ENCODE data around the gene MED15.

The MED15 gene

DNA sequence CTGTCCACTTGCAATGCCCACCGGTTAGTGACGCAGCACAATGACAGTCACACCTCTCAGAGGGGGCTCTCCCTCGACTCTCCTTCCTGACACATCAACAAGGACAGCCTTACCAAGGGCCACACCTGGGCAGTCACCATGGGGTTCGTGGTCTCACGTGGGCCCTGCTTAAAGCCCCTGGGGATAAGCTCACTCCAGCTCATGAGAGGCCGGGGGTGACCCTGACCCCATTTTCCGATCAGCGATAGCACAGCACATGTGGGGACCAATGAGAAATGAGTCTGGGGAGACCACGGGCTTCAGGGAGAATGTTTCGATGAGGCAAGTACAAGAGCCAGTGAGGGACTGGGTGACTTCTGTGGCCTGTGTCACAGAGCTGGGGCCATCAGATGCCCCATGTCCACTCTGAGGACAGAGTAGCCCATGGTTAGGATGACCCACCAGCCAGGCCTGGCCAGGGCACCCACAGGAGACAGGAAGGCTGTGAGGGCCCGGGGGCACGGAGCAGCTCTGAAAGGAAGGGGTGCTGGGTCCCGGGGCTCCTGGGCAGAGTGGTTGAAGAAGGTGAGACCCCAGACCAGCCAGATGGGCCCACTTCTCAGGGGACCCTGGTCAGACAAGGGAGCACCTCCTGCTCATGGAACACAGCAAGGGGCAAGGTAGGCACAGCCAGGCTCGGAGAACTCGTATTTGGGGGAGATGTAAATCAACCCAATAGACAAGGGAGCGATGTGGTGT lies 128.8 kb downstream of the MED15 start:
- H3K27ac Mint-ChIP-seq (ENCODE audit: low read depth): no peak overlapping the region
- H3K4me3 Mint-ChIP-seq: no peak overlapping the region
- no peak for ATAC-seq (replicated peaks; ENCODE audit: extremely low read depth, poor library complexity, severe bottlenecking)

DNA sequence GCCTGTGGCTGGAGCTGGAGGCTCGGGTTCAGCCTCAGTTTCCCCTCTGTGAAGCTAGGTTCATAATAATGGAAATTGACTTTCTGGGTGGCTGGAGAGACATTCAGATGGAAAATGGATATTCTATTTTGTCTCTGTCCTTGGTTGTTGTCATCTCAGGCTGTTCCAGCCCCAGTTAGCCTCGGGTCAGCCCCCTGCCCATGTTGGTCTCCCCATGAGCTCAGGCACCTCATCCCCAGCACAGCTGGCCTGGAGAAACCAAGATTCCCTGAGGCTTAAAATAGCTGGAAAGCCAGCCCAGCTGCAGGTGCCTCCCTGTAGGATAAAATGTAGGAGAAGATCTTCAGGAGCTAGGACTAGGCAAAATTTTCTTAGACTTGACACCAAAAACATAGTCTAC lies 129.5 kb downstream of the MED15 start:
- Mint-ChIP-seq H3K4me1 (no peaks in the 10 kb centered on the region), H3K4me3 (no peak overlapping the region), H3K9me3 (no peaks in the 10 kb centered on the region), H3K27ac (ENCODE audit: low read depth) (no peak overlapping the region), H3K36me3 (ENCODE audit: insufficient read depth) (no peaks in the 10 kb centered on the region), H3K27me3 (peaks cover 17% of the 10 kb centered on the region)
- no peak for DNase-seq (ENCODE audit: low spot score in 2 of 2)
- ATAC-seq (replicated peaks; ENCODE audit: extremely low read depth, poor library complexity, severe bottlenecking): no peak

More for the DNA sequence above, 128.8 kb downstream of the MED15 start:
- H3K36me3 Mint-ChIP-seq (ENCODE audit: insufficient read depth): no peaks in the 10 kb centered on the region
- H3K9me3 Mint-ChIP-seq: no peaks in the 10 kb centered on the region
- no peaks in the 10 kb centered on the region for H3K4me1 Mint-ChIP-seq
- DNase-seq (ENCODE audit: low spot score in 2 of 2): no peak
- H3K27me3 Mint-ChIP-seq: peaks cover 23% of the 10 kb centered on the region

Measured in central memory CD8-positive, alpha-beta T cell (primary cell).